Omental fat pad (tissue), 4 donors: Measurements from ENCODE around the gene FALEC. TPM values are rescaled to one million over a fixed set of nuclear protein-coding genes. Genes with fewer than 3 reads are reported as not detected.

ENCODE experiments used
- ATAC-seq: fragments of 150-250 bp; one replicate; pipeline ENCODE4 v1.9.1; 2016; ENCODE audit warnings: mild to moderate bottlenecking, moderate library complexity; ENCODE audit not compliant: low FRiP score
- DNase-seq: peaks from one replicate; pipeline ENCODE4 v3.0.0-alpha.2; 2019; ENCODE audit warnings: low spot score
- CTCF ChIP-seq, 3 donors: fragments of 450-650 bp; IDR thresholded peaks; one replicate each; pipeline ENCODE4 v1.5.1; 2016 to 2017; ENCODE audit warnings: antibody characterized with exemption in 3 of 3, mild to moderate bottlenecking in 3 of 3, moderate library complexity in 2 of 3
- total RNA-seq, 4 donors: library from RNA; depleted of rRNA; stranded (reverse); fragments of >200 nt; gene quantifications; one replicate each; pipeline ENCODE4 v1.1.0, GENCODE V29; 2016

The FALEC gene
- total RNA-seq, 4 donors from 2014 or later: not detected

- TF ChIP-seq CTCF (IDR thresholded peaks at IDR 0.05): no peak
- ATAC-seq (no peak), DNase-seq (no peak)
Observed at GRCh38 chr1:150555971-150556865, 40.7 kb downstream of the FALEC start.

- no peak for ATAC-seq
- TF ChIP-seq CTCF (IDR thresholded peaks at IDR 0.05): no peak
- DNase-seq: no peak
Observed at GRCh38 chr1:150557065-150557600, 41.6 kb downstream of the FALEC start.

GRCh38 chr1:150557813-150558212, 42.3 kb downstream of the FALEC start:
- DNase-seq: no peak
- ATAC-seq: no peak
- TF ChIP-seq CTCF (IDR thresholded peaks at IDR 0.05): no peak

GRCh38 chr1:150558303-150558704, 42.8 kb downstream of the FALEC start:
- no peak for ATAC-seq
- DNase-seq: no peak
- no peak for TF ChIP-seq CTCF (IDR thresholded peaks at IDR 0.05)

GRCh38 chr1:150558761-150559655, 43.5 kb downstream of the FALEC start:
- ATAC-seq (no peak), DNase-seq (no peak)
- TF ChIP-seq CTCF (IDR thresholded peaks at IDR 0.05): no peak

GRCh38 chr1:150559656-150560010, 44.1 kb downstream of the FALEC start:
- ATAC-seq: no peak
- TF ChIP-seq CTCF (IDR thresholded peaks at IDR 0.05): no peak
- no peak for DNase-seq
